Spinal cord (tissue), 10 donors: ENCODE data around the gene ZSCAN12. TPM values are rescaled to one million over a fixed set of nuclear protein-coding genes. Genes with fewer than 3 reads are reported as not detected.

Source experiments
- DNase-seq, 6 donors: peaks; one replicate each; pipeline versions ENCODE4 v3.0.0 to v3.0.0-alpha.2; 2013 to 2015; ENCODE audit warnings: low spot score in 6 of 6, low read depth in 4 of 6
- H3K27ac ChIP-seq: one replicate; pipeline ENCODE4 v1.5.1; 2013; ENCODE audit warnings: low read depth, low read length, control low read depth
- H3K27me3 ChIP-seq: one replicate; pipeline ENCODE4 v1.6.1; 2013; ENCODE audit warnings: low read length; ENCODE audit not compliant: control insufficient read depth, insufficient read depth
- H3K36me3 ChIP-seq: one replicate; pipeline ENCODE4 v1.6.1; 2013; ENCODE audit warnings: low read length; ENCODE audit not compliant: control insufficient read depth, insufficient read depth
- H3K4me1 ChIP-seq: one replicate; pipeline ENCODE4 v1.6.1; 2013; ENCODE audit warnings: low read length; ENCODE audit not compliant: control insufficient read depth, insufficient read depth
- H3K4me3 ChIP-seq: one replicate; pipeline ENCODE4 v1.5.1; 2013; ENCODE audit warnings: low read depth, low read length, control low read depth
- H3K9me3 ChIP-seq: one replicate; pipeline ENCODE4 v1.6.1; 2013; ENCODE audit warnings: low read length; ENCODE audit not compliant: control insufficient read depth, insufficient read depth
- WGBS: methylation state at CpG from one replicate; pipeline ENCODE4 v1.1.5; 2013; ENCODE audit warnings: missing lambda C conversion rate; ENCODE audit not compliant: insufficient coverage; 5-methylcytosine and 5-hydroxymethylcytosine counted together
- polyA plus RNA-seq, 2 donors: library from polyadenylated mRNA; unstranded; fragments of 120-200 nt; gene quantifications; one replicate each; pipeline ENCODE4 v1.2.1, GENCODE V29; 2013; ENCODE audit not compliant: insufficient read length in 2 of 2
- total RNA-seq, 2 donors: library from RNA; depleted of rRNA in 1 of 2; stranded (reverse); fragments of 120-200 nt in 1 of 2; fragments of >200 nt in 1 of 2; gene quantifications; one replicate each; pipeline versions ENCODE4 v1.2.3 to v1.2.4, GENCODE V29; 2013 to 2014
- donor health status: healthy.

ZSCAN12 gene
- total and polyA plus RNA-seq, 4 donors: 7.5 to 12.9 (median 10.1) TPM

- peak; percentile 72 to 97 (median 78) for DNase-seq
- peak within 1 kb of the TSS; percentile 82 for H3K4me3 ChIP-seq
- WGBS: 0% methylated on average over 22 of the region's 30 CpGs
- H3K27ac ChIP-seq: peak within 1 kb of the TSS; percentile 79
- H3K36me3 ChIP-seq: peaks cover 4% of the 10 kb centered on the region
- H3K27me3 ChIP-seq: peaks cover 9% of the 10 kb centered on the region
- no peaks in the 10 kb centered on the region for H3K9me3 ChIP-seq
- peaks cover 3% of the 10 kb centered on the region for H3K4me1 ChIP-seq
Measured at GRCh38 chr6:28349892-28350737, 49.4 kb downstream of the ZSCAN12 start, which contains the start of gene ZKSCAN3. ZKSCAN3 (plus strand) TSS chr6:28349947; CDS start chr6:28359587, 9,640 bp downstream.

- Histone ChIP-seq H3K36me3 (peaks cover 4% of the 10 kb centered on the region), H3K9me3 (no peaks in the 10 kb centered on the region), H3K27me3 (peaks cover 10% of the 10 kb centered on the region), H3K27ac (peak overlapping the region; percentile 79), H3K4me3 (peak overlapping the region; percentile 82), H3K4me1 (no peaks in the 10 kb centered on the region)
- WGBS: 0% methylated on average over 4 of the region's 9 CpGs
- no peak for DNase-seq
Measured at GRCh38 chr6:28349344-28349891, 50.1 kb downstream of the ZSCAN12 start.

GRCh38 chr6:28347119-28347518, 52.4 kb downstream of the ZSCAN12 start:
- Histone ChIP-seq H3K9me3 (no peaks in the 10 kb centered on the region), H3K27ac (no peak overlapping the region), H3K4me3 (no peak overlapping the region), H3K4me1 (no peaks in the 10 kb centered on the region), H3K36me3 (no peaks in the 10 kb centered on the region), H3K27me3 (peaks cover 10% of the 10 kb centered on the region)
- WGBS: 0% methylated on average over 1 of the region's 2 CpGs
- no peak for DNase-seq

- Histone ChIP-seq H3K36me3 (no peaks in the 10 kb centered on the region), H3K4me1 (no peaks in the 10 kb centered on the region), H3K27ac (no peak overlapping the region), H3K4me3 (no peak overlapping the region), H3K9me3 (no peaks in the 10 kb centered on the region), H3K27me3 (peaks cover 10% of the 10 kb centered on the region)
- WGBS: no CpG with 5 or more reads among the region's 1 CpG
- no peak for DNase-seq
Measured at GRCh38 chr6:28345201-28345600, 54.3 kb downstream of the ZSCAN12 start.

GRCh38 chr6:28343898-28344677, 55.5 kb downstream of the ZSCAN12 start:
- Histone ChIP-seq H3K36me3 (no peaks in the 10 kb centered on the region), H3K9me3 (no peaks in the 10 kb centered on the region), H3K27ac (no peak overlapping the region), H3K4me1 (no peaks in the 10 kb centered on the region), H3K27me3 (peaks cover 10% of the 10 kb centered on the region), H3K4me3 (no peak overlapping the region)
- DNase-seq: no peak
- WGBS: no CpG with 5 or more reads among the region's 1 CpG

GRCh38 chr6:28340310-28341095, 59.0 kb downstream of the ZSCAN12 start:
- peaks cover 2% of the 10 kb centered on the region for H3K27me3 ChIP-seq
- no peak for DNase-seq
- H3K9me3 ChIP-seq: no peaks in the 10 kb centered on the region
- H3K4me1 ChIP-seq: no peaks in the 10 kb centered on the region
- H3K27ac ChIP-seq: no peak overlapping the region
- no CpG with 5 or more reads among the region's 1 CpG for WGBS
- H3K36me3 ChIP-seq: no peaks in the 10 kb centered on the region
- H3K4me3 ChIP-seq: no peak overlapping the region

- H3K4me3 ChIP-seq: peak overlapping the region; percentile 96
- H3K27ac ChIP-seq: peak overlapping the region; percentile 98
Measured at GRCh38 chr6:28337121-28337520, 62.4 kb downstream of the ZSCAN12 start.

GRCh38 chr6:28336284-28337120, 63.0 kb downstream of the ZSCAN12 start:
- H3K27ac ChIP-seq: peak overlapping the region; percentile 98
- no peaks in the 10 kb centered on the region for H3K9me3 ChIP-seq
- H3K4me1 ChIP-seq: peaks cover 5% of the 10 kb centered on the region
- WGBS: 4% methylated on average over 21 of the region's 24 CpGs
- H3K27me3 ChIP-seq: no peaks in the 10 kb centered on the region
- no peaks in the 10 kb centered on the region for H3K36me3 ChIP-seq
- H3K4me3 ChIP-seq: peak overlapping the region; percentile 96
- DNase-seq: peak in 5 of 6 donors; percentile 46 to 91 (median 59)

More at GRCh38 chr6:28337121-28337520, 62.4 kb downstream of the ZSCAN12 start:
- Histone ChIP-seq H3K4me1 (peaks cover 5% of the 10 kb centered on the region), H3K27me3 (no peaks in the 10 kb centered on the region), H3K9me3 (no peaks in the 10 kb centered on the region), H3K36me3 (no peaks in the 10 kb centered on the region)
- DNase-seq: peak in 3 of 6 donors; percentile 9 to 61 (median 12)
